HL-60 (cell line): ENCODE data around the gene NBL1.

Source experiments
- DNase-seq, 2 experiments: peaks; one replicate each; pipeline ENCODE4 v3.0.0-alpha.2; 2010 to 2020; ENCODE audit warnings: low read depth in 1 of 2, low spot score in 1 of 2
- H3K27ac ChIP-seq: fragments of 250-450 bp; sonication (Bioruptor Pico); replicated peaks from 2 replicates; pipeline ENCODE4 v1.5.1; 2020; ENCODE audit warnings: mild to moderate bottlenecking, moderate library complexity
- H3K27me3 ChIP-seq: fragments of 250-450 bp; sonication (Bioruptor Pico); 2 replicates; pipeline ENCODE4 v1.5.1; 2021; ENCODE audit warnings: mild to moderate bottlenecking, moderate library complexity; ENCODE audit not compliant: insufficient read depth, poor library complexity, severe bottlenecking
- H3K4me3 ChIP-seq: replicated peaks from 2 replicates; pipeline ENCODE4 v1.5.1; 2011; ENCODE audit warnings: mild to moderate bottlenecking, control low read depth, low read length; ENCODE audit not compliant: insufficient read depth
- GABPA ChIP-seq: IDR thresholded peaks from 2 replicates; pipeline ENCODE4 v1.6.1; 2012; ENCODE audit warnings: low read depth
- POLR2AphosphoS5 ChIP-seq: IDR thresholded peaks from 2 replicates; pipeline ENCODE4 v1.6.1; 2012; ENCODE audit warnings: low read depth
- REST ChIP-seq: IDR thresholded peaks from 2 replicates; pipeline ENCODE4 v1.6.1; 2012; ENCODE audit warnings: low read depth; ENCODE audit not compliant: insufficient replicate concordance
- SPI1 ChIP-seq: IDR thresholded peaks from 2 replicates; pipeline ENCODE4 v1.6.1; 2012; ENCODE audit warnings: low read depth, mild to moderate bottlenecking, borderline replicate concordance
- TF ChIP-seq, protein P1 (sequence below): IDR thresholded peaks from one replicate; pipeline ENCODE4 v1.5.1; 2011; ENCODE audit warnings: low read length, control low read depth, inconsistent platforms; ENCODE audit not compliant: insufficient read depth

NBL1 gene

DNA sequence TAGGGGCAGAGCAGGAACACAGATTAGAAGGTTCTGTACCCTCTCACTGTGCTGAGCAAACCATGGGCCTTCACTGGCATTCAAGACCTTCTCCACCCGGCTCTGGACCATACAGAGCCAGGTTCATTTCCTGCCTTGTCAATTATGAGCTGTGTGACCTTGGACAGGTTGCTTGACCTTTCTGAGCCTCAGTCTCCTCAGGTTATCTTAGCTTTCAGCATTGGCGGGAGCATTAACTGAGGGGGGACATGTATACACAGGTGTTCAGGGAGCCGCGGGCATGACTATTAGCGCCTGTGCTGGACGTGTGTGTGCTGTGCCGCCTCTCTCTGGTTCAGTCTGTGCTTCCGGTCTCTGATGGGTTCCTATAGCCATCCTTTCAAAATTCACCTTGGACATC lies 52.7 kb downstream of the NBL1 start:
- TF ChIP-seq, protein P1, sequence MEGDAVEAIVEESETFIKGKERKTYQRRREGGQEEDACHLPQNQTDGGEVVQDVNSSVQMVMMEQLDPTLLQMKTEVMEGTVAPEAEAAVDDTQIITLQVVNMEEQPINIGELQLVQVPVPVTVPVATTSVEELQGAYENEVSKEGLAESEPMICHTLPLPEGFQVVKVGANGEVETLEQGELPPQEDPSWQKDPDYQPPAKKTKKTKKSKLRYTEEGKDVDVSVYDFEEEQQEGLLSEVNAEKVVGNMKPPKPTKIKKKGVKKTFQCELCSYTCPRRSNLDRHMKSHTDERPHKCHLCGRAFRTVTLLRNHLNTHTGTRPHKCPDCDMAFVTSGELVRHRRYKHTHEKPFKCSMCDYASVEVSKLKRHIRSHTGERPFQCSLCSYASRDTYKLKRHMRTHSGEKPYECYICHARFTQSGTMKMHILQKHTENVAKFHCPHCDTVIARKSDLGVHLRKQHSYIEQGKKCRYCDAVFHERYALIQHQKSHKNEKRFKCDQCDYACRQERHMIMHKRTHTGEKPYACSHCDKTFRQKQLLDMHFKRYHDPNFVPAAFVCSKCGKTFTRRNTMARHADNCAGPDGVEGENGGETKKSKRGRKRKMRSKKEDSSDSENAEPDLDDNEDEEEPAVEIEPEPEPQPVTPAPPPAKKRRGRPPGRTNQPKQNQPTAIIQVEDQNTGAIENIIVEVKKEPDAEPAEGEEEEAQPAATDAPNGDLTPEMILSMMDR = no peak
- TF ChIP-seq SPI1 (no peak), POLR2AphosphoS5 (no peak), REST (no peak), GABPA (no peak)
- no peak for DNase-seq
- H3K4me3 ChIP-seq = no peak overlapping the region

GRCh38 chr1:19698181-19698580 lies 54.1 kb downstream of the NBL1 start:
- TF ChIP-seq SPI1 (no peak), POLR2AphosphoS5 (no peak), REST (no peak), GABPA (no peak)
- TF ChIP-seq, protein P1 = no peak
- H3K27ac ChIP-seq = no peak overlapping the region
- no peak overlapping the region for H3K4me3 ChIP-seq
- H3K27me3 ChIP-seq = no peaks in the 10 kb centered on the region
- DNase-seq = no peak

More for the DNA sequence above, 52.7 kb downstream of the NBL1 start:
- H3K27ac ChIP-seq = no peak overlapping the region
- H3K27me3 ChIP-seq = no peaks in the 10 kb centered on the region

DNA sequence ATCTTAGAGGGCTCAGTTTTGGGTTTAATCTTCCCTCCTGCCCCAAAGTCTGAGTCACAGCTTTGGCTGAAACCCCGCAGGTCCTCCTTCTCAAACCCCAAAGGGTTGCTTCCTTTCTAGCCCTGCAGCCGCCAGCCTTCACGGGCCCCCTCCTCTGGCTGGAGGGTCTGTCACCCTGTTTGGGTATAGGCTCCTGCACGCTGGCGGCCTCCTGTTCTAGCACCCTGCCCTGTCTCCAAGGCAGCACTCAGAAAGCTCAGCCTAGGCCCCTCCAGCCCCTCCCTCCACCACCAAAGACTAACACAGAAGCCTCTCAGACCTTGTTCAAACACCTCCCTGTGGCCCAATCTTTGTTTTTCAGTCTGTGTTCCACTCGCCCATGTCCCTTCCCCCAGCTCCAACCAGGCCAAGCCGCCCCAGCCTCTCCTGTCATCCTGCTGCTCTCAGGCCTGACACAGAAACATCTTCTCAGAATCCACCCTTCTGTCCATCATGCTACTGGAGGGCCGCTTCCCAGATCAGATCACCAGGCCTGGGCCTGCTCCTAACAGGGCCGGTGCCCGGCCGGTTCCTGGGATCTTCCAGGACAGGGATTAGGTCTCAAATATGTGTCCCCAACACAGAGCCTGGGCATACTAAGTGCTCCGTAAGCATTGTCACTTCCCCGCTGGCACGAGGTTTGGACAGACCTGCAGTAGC lies 56.1 kb downstream of the NBL1 start:
- H3K4me3 ChIP-seq = no peak overlapping the region
- no peak overlapping the region for H3K27ac ChIP-seq
- no peak for TF ChIP-seq SPI1
- no peak for TF ChIP-seq GABPA
- TF ChIP-seq, protein P1 = no peak
- no peak for TF ChIP-seq REST
- TF ChIP-seq POLR2AphosphoS5 = no peak
- no peaks in the 10 kb centered on the region for H3K27me3 ChIP-seq
- DNase-seq = no peak
